Stimulated activated CD8-positive, alpha-beta memory T cell treated with anti-CD3 and anti-CD28 coated beads, Interleukin-4, amount 100 ng/mL, for 24 hours (primary cell): ENCODE measurements around the gene ZBED3.
"Not testable (repeated sequence)": the region's sequence is repeated elsewhere in the genome, so short reads cannot be mapped to it uniquely, and the experiment has no call there.

Source experiments
- DNase-seq: peaks from one replicate; pipeline ENCODE4 v3.0.0-alpha.2; 2020; ENCODE audit warnings: low read depth

ZBED3 gene

GRCh38 chr5:77086689-77087483, at the start of gene ZBED3:
ZBED3 (minus strand) TSS chr5:77087285; CDS start chr5:77077878, 9,407 bp downstream.
- DNase-seq = peak; percentile 41

- DNase-seq = no peak
These were observed 46.1 kb upstream of the ZBED3 start for GRCh38 chr5:77133061-77133758.

GRCh38 chr5:77131361-77131760, 44.3 kb upstream of the ZBED3 start:
- DNase-seq = no peak

GRCh38 chr5:77129391-77129990, 42.4 kb upstream of the ZBED3 start:
- DNase-seq = no peak

- DNase-seq = no peak
These were observed 41.5 kb upstream of the ZBED3 start for GRCh38 chr5:77128411-77129061.

GRCh38 chr5:77123057-77123456, 36.0 kb upstream of the ZBED3 start:
- no peak for DNase-seq

GRCh38 chr5:77120706-77121105, 33.6 kb upstream of the ZBED3 start:
- no peak for DNase-seq

GRCh38 chr5:77120086-77120485, 33.0 kb upstream of the ZBED3 start:
- no peak for DNase-seq

GRCh38 chr5:77117161-77117560, 30.1 kb upstream of the ZBED3 start:
- no peak for DNase-seq

- not testable (repeated sequence) for DNase-seq
These were observed 19.9 kb upstream of the ZBED3 start for GRCh38 chr5:77107035-77107434.

- DNase-seq = no peak
These were observed 17.7 kb upstream of the ZBED3 start for GRCh38 chr5:77104813-77105212.

GRCh38 chr5:77103457-77103856, 16.4 kb upstream of the ZBED3 start:
- DNase-seq = no peak

- no peak for DNase-seq
These were observed 15.5 kb upstream of the ZBED3 start for GRCh38 chr5:77102549-77102948.

- no peak for DNase-seq
These were observed 14.2 kb upstream of the ZBED3 start for GRCh38 chr5:77101298-77101697.

GRCh38 chr5:77095189-77095588, 8.1 kb upstream of the ZBED3 start:
- DNase-seq = no peak

- DNase-seq = no peak
These were observed 588 bp upstream of the ZBED3 start for GRCh38 chr5:77087484-77088261.

GRCh38 chr5:77086368-77086688, 757 bp downstream of the ZBED3 start:
- no peak for DNase-seq

- DNase-seq = no peak
These were observed 4.0 kb downstream of the ZBED3 start for GRCh38 chr5:77083088-77083487.

- DNase-seq = no peak
These were observed 4.8 kb downstream of the ZBED3 start for GRCh38 chr5:77082280-77082679.

GRCh38 chr5:77080905-77081304, 6.2 kb downstream of the ZBED3 start:
- DNase-seq = no peak

- not testable (repeated sequence) for DNase-seq
These were observed 6.6 kb downstream of the ZBED3 start for GRCh38 chr5:77080479-77080878.

GRCh38 chr5:77077829-77078176, 9.3 kb downstream of the ZBED3 start:
- no peak for DNase-seq
